Measurements from ENCODE around the gene DHH.
"Not testable (repeated sequence)": the region's sequence is repeated elsewhere in the genome, so short reads cannot be mapped to it uniquely, and the experiment has no call there.

Gene DHH

DNA sequence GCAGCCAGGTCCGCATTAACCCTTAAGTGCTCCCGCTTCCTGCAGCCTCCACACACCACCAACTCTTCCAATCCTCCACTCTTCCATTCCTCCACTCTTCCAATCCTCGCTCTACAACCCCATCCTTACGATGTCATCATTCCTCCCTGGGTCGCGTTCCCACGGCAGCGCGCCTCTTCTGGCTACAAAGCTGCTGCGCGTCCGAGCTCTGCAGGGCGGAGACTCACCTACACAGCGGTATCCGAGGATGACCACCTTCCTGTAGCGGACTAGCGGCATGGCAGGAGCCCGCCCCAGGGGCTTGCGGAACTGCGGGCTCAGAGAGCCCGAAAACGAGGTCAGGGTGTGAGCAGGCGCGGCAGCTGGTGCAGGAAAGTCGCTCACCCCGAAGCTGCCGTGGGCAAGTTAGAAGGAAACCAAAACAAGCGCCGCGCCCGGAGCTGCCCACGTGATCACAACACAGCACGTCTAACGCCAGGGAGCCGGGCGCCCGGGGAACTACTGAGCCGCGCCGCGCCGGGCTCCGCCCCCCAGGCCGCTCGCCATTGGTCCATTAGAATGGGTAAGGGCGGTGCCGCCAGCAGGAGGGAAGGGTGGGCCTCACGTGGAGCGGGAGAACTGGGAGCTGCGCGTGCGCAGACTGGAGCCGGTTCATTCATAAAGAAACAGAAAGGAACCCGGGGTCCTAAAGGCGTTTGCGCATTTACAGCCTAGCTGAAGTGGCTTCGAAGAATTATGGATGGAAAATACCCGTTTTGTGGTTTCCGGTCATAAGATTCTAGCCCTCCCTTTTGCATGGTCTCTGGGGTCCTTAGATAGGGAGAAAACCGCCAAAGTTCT, 24.9 kb downstream of the DHH start, which contains the start of gene RHEBL1:
TSS of gene RHEBL1 (minus strand) at position 473 of the 840 bp plus-strand sequence. CDS start at position 279, 194 bp downstream.
- peak; percentile 99 for DNase-seq (ENCODE audit: low spot score)

DNA sequence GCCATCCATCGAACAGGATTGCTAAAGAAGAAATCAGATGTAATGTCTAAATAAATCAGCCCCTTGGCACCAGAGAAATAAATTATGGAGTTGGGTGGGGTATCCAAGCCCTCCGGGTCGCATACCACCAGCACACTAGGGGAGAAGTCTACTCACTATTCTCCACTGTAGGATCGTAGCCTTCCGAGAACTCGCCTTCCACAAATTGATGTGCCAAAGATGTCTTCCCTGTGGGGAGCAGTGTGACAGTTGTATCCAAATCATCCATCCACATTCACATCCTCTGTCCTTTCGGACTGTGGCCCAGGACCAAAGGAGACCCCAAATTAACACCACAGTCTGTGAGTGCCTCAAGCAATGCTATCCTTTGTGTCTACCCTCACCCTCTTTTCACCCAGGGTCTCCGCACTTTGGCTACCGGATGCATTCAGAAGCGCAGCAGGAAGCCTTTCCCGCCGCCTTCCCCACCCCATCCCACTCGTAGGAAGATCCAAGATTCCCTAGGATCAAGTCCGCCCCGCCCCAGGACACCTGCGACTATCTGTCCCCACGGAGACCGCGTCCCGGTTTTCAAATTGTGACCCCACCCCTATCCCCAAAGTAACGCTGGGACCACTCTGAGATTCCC, 25.6 kb downstream of the DHH start:
- peak; percentile 44 for DNase-seq (ENCODE audit: low spot score)

DNA sequence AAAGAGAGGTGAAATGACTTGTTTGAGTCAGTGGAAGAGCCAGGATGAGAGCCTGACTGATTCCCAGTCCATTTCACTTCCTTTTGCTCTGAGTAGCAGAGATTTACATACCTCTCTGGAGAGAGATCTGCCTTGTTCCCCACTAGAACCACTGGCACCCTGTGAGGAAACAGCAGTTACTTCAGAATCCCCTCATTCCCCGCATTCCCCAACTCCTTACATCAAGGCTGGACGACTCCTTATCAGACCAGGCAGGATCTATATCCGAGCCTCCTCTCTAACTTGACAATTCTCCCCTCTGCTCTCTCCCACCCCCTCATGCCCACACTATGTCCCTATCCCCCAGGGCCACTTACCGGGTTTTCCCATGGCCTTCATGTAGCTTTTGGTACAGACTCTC, 28.5 kb downstream of the DHH start:
- no peak for DNase-seq (ENCODE audit: low spot score)

DNA sequence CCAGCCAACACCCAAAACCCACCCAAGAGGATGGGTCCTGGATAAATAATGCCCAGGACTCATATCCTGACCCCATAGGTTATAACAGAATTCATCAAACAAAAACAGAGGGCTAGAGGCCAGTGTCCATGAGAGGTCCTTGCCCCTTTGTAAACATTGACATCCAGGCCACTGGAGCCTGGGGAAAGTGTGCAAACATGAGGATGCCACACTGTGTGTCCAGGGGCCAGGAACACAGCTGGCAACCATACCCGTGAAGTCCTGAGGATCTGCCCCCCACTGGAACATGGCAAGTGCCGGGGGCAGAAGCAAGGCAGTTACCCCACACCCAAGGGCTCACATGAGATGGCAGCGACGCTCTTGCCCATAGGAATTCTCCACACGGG, 29.8 kb downstream of the DHH start:
- no peak for DNase-seq (ENCODE audit: low spot score)

DNA sequence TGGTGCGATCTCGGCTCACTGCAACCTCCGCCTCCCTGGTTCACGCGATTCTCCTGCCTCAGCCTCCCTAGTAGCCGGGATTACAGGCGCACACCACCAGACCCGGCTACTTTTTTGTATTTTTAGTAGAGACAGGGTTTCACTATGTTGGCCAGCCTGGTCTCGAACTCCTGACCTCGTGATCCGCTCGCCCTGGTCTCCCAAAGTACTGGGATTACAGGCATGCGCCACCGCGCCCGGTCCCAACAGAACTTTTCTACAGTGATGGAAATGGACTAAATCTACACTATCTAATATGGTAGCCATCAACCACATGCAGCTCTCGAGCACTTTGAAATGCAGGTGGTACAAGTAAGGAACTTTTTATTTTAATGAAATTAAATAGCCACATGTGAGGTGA, 32.7 kb downstream of the DHH start:
- not testable (repeated sequence) for DNase-seq (ENCODE audit: low spot score)

DNA sequence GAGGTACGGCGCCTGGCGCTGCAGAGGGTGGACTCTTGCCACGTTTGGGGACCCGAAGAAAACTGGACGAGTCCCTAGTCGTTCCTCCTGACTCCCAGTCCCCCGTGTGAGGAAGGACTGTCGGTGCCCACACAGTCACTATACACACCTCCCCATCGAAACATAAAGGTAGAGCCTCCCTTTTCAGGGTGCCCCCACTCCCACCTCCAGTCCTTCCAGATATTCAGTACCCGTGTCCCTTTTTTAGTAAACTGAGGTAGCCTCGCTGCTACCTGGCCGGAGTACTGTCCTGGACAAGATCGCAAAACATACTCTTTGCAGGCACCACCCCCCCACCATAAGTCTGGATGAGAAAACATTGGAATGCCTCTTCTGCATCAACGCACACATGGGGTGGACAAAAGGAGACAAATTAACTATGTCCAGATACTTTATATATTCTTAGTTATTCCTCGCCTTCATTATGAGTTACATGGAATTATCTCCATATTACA, 33.4 kb downstream of the DHH start:
- DNase-seq (ENCODE audit: low spot score) = no peak

DNA sequence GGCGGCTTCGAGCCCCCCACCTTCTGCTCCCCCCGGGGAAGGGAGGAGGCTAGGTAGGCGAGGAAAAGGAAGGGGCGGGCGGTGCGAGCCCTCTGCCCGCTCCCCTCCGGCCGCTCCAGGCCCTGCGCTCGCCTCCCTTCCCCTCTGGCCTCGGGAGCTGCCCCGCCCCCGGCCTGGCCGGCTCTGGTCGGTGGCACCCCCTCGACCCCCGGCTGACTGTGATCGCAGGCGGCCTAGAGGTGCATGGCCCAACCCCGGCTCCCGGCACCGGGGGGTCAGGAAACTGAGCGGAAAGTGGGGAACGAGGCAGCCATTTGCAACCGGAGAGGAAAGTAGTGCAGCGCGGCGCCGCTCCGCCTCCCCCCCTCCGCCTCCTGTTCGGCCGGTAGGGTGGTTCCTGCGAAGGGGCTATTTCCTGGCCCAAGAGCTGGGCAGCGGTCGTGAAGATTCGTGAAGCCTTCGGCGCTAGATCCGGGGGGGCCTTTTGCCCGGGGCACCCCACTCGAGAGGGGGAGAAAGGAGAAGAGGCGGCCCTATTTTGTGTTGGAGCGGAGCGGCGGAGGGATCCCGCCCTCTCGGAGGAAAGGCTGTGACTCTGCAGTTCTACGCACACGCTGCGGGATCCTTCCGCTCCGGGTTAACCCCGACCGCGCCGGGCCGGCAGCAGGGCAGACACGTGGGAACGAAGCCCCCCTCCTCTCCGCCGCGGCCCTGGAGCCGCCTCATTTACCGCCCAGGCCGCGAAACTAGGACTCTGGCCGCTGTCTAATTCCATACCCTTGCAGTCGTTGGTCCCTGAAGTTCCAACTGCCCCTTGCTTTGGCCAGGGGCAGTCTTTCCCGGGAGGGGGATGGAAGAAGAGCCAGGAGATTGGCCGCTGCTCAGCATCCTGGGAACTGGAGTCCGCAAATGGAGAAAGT, 34.1 kb downstream of the DHH start, which contains the start of gene KMT2D:
TSS of gene KMT2D (minus strand) at position 558 of the 920 bp plus-strand sequence. CDS start 5,470 bp downstream, outside the sequence.
- DNase-seq (ENCODE audit: low spot score) = peak; percentile 94

DNA sequence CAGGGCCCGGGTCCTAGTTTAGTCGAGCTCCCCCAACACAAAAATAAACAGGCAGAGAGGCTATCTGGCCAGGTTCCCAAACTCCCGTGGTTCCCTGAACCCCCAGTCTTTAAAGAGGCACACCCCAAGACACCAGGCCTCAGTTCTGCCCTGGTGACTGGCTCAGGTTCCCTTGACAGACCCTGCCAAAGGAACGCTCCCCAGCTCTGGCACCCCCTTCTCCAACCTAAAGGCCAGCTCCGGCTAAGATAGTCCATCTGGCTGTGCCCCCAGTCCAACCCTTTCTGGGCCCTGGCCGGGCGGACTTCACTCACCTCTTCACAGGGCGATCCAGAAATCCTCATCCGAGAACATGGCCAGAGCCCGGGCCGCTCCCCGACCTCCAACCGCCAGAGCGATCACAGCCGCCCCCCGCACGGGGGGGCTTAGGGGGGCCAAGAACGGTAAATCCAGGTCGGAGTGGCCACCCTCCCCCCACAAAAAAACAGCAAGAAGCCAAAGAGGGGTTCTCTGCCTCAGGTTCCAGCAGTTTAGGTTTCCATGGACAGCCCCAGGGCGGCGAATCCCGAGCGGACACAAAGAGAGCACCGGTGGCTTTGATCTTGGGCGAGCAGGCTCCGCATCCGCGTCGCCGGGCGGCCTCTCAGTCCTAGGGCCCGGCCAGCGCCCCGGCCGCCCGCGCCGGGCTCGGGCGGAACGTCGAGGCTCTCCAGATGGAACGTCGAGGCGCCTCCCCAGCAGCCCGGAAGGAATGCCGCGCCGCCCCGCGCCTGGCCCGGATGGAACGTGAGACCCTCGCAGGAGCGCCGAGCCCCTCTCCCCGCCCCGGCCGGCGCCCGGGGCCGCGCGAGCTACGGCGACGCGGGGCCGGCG, 35.1 kb downstream of the DHH start:
- DNase-seq (ENCODE audit: low spot score) = peak; percentile 45

DNA sequence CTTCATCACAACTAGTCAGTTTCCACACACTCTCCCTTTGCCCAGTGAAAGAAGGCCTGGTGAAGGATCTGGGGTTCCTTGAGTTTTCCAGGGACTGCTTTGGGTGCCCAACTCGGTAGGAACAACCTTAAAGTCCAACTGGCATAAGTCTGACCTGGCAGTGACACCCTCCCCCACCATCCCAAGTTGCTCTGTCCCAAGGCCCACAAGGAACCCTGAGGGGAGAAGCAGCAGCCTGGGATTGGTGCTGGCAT, 35.6 kb downstream of the DHH start:
- peak; percentile 43 for DNase-seq (ENCODE audit: low spot score)

DNA sequence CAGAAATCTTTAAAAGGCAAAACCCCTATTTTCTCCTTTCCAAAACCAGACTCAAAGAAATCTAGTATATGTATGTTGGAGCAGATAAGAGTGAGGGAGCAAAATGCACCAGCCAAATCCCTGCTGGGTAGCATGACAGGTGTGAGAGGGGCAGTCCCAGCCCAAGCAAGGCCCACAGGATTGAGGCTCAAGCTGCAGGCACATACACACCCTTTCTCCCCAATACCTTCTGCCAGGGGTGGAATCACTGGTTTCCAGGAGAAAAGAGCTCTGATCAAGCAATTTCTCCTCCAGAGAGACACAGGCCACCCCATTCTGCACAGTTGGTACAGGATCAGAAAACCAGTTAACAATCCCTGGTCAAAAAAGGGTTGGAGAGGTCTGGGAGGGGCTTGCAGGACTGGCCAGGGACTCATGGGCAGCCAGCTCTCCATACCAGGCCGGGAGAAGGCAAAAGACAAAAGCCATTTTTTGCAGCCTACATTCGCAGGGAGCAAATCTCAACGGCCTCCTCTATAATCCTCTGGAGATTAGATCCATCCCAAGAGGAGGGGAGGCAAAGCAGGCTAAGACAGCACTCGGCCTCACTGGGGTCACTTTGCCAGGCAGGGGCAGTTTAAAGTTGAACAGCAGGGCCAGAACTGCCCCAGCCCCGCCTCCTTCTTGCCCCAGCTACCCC, 36.1 kb downstream of the DHH start:
- DNase-seq (ENCODE audit: low spot score) = peak; percentile 76

DNA sequence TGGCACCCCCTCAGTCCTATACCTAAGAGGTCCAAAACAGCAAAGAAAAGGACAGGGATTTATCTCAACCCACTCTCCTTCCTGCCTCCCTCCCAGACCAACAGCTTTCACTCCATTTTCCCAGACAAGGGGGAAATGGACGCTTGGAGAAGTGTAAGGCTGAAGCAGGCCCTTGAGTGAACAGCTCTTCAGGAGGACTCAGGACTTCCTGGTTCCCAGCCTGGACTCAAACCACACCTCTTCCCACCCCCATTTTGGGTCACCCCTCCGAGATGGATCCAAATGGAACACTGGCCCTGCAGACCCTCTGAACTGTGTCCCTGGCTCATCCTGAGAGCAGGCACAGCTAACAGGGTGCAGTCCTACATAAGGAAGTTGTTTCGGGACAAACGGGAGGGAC, 36.7 kb downstream of the DHH start:
- DNase-seq (ENCODE audit: low spot score) = no peak

DNA sequence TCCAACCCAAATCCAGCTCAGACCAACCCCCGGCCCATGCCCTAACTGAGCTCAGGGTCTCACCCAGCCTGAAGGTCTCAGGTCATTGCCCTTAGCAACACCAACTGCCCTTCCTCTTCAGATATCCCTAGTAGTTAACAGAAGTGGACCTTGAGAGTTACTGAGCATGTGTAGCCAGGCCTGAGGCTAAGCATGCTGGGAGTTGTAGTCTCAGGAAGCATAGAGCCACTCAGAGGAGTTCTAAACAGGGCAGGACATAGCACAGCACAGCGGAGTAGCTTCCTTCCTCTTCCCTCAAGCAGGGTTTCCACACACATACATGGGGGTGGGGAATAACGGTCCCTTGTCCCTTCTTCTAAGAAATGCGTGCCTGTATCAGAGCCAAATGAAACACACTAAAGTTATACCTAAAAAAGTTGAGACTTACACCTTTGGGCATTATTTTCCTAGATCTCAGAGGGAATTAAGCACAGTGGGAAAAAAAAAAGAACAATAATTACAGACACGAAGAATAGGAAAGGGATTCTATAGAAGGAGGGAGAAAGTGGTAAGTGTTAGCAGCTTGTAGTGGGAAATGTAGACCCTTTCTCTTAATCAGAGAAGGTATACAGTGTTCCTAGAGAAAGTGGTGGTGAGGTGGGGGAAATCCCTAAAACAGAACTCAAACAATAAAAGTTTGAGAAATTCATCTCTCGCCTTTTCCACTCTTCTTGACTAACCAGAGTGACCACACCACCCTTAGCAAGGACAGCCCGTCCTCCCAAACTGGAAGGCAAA, 38.4 kb downstream of the DHH start:
- peak; percentile 74 for DNase-seq (ENCODE audit: low spot score)

DNA sequence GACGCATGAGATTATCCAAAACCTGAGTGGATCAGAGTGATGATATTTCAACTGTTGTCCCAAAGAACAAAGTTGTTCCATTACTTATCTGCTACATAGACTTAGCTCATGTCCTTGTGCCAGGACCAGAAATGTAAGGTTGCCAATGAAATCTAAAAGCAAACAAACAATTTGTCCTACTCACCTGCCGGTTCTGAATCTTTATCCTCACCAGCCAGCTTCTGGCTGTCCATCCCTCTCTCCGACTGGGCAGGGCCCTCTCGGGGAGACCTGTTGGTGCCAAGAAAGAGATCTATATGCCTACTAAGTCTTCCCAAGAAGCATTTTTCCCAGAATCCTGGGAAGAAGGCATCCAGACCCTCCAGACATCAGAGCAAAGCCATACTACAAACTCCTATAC, 39.5 kb downstream of the DHH start:
- DNase-seq (ENCODE audit: low spot score) = no peak

DNA sequence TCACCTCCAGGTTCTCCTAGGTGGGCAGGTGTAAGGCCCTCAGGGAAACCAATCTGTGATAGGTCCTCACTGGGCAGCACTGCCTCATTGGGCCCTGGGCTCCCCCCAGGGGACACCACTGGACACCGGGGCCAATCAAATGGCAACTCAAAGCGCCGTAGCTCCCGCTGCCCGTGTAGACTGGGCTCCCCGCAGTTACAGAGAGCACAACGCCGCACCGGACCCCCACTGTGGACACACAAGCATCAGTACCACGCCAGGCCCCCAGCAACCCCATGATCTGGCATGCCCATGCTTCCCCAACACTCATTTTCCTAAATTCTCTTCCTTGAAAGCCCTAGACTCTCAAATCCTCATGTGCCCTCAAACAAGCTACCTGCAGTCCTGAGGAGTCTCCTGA, 40.1 kb downstream of the DHH start:
- no peak for DNase-seq (ENCODE audit: low spot score)

DNA sequence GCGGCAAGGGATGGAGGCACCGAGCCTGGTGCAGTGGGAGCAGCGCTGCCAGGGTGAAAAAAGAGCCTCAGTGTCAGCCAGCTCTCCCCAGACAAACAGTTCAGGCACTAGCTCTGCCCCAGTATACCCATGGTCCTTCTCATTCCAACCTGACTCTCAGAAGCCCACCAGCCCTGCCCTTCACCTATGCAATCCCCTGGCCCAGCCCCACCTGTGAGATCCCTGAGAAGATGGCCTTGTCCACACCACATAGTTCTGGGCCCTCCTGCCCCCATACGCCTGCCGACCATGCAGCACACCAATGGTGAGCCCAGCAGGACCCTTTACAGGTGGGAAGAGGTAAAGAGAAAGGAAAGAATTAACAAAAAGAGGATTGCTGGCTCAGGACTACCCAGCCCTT, 40.5 kb downstream of the DHH start:
- no peak for DNase-seq (ENCODE audit: low spot score)

DNA sequence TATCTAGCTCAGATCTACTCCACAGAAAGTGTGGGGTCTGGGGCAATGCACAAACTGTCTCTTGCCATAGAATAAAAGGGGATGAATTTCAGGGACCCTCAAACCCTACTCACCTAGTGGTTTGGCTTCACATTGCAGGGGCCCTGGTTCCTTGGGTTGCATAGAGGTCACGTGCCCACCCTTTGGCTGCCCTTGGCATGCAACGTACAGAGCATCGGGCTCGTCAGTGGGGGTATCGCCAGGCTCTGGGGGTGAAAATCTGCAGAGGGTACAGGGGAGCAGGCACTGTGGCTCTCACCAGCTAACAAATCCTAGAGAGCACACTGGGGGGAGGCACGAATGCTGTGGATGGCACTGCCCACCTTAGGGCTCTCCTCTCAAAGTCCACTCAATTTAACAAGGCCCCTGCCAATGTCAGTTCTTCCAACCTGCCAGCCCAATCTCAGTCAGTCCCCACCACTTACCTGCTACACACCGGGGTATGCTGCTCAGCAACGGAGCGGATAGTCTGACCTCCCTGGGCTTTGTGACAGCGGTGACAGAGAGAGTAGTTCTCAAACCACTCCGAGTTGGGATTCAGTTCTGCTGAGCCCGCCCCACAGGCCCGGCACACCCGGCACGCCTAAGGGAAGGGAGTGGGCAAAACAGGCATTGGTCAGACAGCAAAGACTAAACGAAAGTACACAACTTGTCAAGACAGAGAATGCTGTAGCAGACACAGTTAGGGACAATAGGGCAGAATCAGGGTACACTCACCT, 42.0 kb downstream of the DHH start:
- no peak for DNase-seq (ENCODE audit: low spot score)

DNA sequence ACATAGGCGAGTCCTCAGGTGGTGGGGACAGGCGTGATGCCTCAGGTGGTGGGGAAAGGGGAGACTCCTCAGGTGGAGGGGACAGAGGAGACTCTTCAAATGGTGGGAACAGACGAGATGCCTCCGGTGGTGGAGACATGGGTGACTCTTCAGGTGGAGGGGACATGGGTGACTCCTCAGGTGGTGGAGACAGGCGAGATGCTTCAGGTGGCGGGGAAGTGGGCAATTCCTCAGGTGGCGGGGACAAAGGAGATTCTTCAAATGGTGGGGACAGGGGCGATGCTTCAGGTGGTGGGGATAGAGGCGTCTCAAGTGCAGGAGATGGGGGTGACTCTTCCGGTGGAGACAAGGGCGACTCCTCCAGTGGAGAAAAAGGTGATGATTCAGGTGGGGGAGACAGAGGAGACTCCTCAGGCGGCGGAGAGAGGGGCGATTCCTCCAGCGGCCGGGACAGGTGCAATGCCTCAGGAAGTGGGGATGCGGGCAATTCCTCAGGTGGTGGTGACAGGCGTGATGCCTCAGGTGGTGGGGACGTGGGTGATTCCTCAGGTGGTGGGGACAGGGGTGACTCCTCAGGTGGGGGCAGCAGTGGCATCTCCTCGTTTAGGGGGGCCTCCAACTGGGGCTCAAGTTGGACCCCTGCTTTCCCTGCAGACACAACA, 42.7 kb downstream of the DHH start:
- no peak for DNase-seq (ENCODE audit: low spot score)

DNA sequence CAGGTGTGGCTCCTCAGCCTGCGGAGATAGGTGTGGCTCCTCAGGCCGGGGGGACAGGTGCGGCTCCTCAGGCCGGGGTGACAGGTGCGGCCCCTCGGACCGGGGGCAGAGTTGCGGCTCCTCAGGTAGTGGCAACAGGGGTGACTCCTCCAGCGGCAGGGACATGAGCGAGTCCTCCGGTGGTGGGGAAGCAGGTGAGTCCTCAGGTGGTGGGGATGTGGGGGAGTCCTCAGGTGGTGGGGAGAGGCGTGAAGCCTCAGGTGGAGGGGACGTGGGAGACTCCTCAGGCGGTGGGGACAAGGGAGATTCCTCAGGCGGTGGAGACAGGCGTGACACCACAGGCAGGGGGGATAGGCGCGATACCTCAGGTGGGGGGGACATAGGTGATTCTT, 43.2 kb downstream of the DHH start:
- no peak for DNase-seq (ENCODE audit: low spot score)
